IPS-NIHi7 (cell line): ENCODE results near the gene TXN.

Source experiments
- DNase-seq: peaks from one replicate; pipeline ENCODE4 v3.0.0; 2012; ENCODE audit warnings: mixed read lengths; ENCODE audit errors: extremely low spot score

The TXN gene

GRCh38 chr9:110256380-110257096, at the start of gene TXN:
Gene TXN, minus strand, starts transcription at chr9:110256507. Its CDS starts 72 bp downstream, at chr9:110256435.
- peak; percentile 87 for DNase-seq

- DNase-seq = no peak
Measured at GRCh38 chr9:110303133-110303532, 46.8 kb upstream of the TXN start.

GRCh38 chr9:110298043-110298605, 41.8 kb upstream of the TXN start:
- peak; percentile 16 for DNase-seq

GRCh38 chr9:110293248-110293647, 36.9 kb upstream of the TXN start:
- DNase-seq = no peak

- peak; percentile 29 for DNase-seq
Measured at GRCh38 chr9:110291921-110292557, 35.7 kb upstream of the TXN start.

- no peak for DNase-seq
Measured at GRCh38 chr9:110290001-110290400, 33.7 kb upstream of the TXN start.

- no peak for DNase-seq
Measured at GRCh38 chr9:110288503-110288902, 32.2 kb upstream of the TXN start.

- DNase-seq = no peak
Measured at GRCh38 chr9:110287289-110287680, 31.0 kb upstream of the TXN start.

- no peak for DNase-seq
Measured at GRCh38 chr9:110284211-110284844, 28.0 kb upstream of the TXN start.

GRCh38 chr9:110283751-110284150, 27.4 kb upstream of the TXN start:
- no peak for DNase-seq

GRCh38 chr9:110282739-110283081, 26.4 kb upstream of the TXN start:
- no peak for DNase-seq

GRCh38 chr9:110282018-110282738, 25.9 kb upstream of the TXN start:
- DNase-seq = no peak

- DNase-seq = no peak
Measured at GRCh38 chr9:110278080-110278707, 21.9 kb upstream of the TXN start.

GRCh38 chr9:110276781-110277180, 20.5 kb upstream of the TXN start:
- no peak for DNase-seq

- no peak for DNase-seq
Measured at GRCh38 chr9:110270211-110270995, 14.1 kb upstream of the TXN start.

- no peak for DNase-seq
Measured at GRCh38 chr9:110266795-110267194, 10.5 kb upstream of the TXN start.

GRCh38 chr9:110261632-110262031, 5.3 kb upstream of the TXN start:
- DNase-seq = no peak

GRCh38 chr9:110260911-110261310, 4.6 kb upstream of the TXN start:
- DNase-seq = no peak

GRCh38 chr9:110259566-110259965, 3.3 kb upstream of the TXN start:
- no peak for DNase-seq

- DNase-seq = no peak
Measured at GRCh38 chr9:110258690-110259091, 2.4 kb upstream of the TXN start.

GRCh38 chr9:110257956-110258355, 1.6 kb upstream of the TXN start:
- DNase-seq = no peak
